GM21367 (cell line): ENCODE data around the gene FZD7.

Experiments used
- ATAC-seq: cut with Tn5 transposase; IDR thresholded peaks from one replicate; pipeline ENCODE4 v1.9.1; 2021; ENCODE audit not compliant: unreplicated experiment

Gene FZD7

DNA sequence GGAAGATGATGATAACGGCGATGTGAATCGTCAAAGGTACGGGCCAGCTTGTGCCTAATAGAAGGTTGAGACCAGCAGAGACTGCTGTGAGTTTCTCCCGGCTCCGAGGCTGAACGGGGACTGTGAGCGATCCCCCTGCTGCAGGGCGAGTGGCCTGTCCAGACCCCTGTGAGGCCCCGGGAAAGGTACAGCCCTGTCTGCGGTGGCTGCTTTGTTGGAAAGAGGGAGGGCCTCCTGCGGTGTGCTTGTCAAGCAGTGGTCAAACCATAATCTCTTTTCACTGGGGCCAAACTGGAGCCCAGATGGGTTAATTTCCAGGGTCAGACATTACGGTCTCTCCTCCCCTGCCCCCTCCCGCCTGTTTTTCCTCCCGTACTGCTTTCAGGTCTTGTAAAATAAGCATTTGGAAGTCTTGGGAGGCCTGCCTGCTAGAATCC is 3.0 kb downstream of the FZD7 start:
- ATAC-seq: no peak

DNA sequence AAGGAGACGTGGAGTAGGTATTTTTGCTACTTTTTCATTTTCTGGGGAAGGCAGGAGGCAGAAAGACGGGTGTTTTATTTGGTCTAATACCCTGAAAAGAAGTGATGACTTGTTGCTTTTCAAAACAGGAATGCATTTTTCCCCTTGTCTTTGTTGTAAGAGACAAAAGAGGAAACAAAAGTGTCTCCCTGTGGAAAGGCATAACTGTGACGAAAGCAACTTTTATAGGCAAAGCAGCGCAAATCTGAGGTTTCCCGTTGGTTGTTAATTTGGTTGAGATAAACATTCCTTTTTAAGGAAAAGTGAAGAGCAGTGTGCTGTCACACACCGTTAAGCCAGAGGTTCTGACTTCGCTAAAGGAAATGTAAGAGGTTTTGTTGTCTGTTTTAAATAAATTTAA is 3.4 kb downstream of the FZD7 start:
- ATAC-seq: no peak

DNA sequence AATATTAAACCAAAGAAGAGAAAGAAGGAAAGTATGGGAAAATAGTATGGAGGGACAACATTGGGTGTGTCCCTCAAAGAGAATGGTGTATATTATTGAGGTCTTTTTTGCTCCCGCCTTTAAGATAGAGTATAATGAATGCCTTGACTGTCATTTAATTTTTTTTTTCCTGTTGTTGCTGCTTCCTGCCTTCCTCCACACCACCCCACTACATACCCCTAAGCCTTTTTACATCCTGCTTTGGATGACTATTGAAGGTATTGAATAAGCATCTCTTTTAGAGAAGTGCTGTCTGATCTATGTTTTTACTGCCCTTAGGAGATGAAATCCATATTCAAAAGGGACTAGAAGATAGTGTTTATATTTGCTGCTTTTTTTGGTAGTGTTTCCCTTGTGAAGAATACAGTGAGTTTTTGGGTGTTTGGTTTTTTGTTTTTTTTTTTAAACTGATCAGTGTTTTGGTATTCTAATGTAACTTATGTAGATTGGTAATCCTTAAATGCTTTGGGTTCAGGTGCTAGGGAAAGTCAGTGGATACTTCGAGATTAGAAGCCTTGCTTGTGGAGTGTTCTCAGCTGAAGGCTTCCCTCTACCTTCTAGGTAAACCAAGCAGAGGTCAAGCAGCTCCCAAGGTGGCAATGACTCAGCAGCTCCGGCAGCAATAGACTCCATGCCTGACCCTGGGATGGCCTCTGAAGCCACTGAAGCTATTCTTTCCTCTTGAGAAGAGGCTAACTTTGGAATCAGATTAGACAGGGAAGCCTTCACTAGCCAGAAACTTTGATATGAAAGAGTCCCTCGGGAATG is 5.0 kb downstream of the FZD7 start:
- ATAC-seq: no peak

DNA sequence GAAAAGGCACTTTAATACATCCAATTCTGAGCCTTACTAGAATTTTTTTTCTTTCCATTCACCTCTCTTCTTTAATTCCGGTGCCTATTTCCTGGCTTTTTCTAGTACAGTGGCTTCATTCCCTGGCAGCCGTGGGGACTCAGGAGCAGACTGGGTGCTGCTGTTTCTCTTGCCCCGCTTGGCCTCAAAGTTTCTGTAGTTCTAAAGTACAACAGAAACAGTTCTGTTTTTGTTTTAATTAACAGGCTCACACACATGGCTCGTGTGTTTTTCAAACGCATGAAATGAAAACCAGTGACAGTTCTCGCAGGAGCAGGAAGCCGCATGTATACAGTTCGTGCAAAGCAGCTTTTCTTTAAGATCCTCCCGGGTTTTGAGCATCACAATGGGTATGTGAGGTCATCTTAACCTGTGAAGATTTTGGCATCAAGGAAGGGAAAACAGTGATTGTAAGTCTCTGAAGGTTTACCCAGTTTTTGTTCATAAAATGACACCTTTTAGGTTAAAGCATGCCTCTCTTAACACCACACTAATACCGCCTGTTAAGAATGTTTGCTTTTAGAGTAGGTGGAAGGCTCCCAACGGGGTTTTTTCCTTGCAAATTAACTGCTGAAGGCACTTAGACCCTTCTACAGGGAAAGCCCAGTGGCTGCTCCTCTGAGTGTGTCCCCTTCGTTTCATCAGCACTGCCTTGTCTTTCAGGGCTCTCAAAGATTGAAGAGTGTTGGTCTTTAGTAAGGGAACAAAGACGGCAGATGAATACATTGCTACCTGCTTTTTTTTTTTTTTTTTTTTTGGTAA is 5.8 kb downstream of the FZD7 start:
- ATAC-seq: no peak

DNA sequence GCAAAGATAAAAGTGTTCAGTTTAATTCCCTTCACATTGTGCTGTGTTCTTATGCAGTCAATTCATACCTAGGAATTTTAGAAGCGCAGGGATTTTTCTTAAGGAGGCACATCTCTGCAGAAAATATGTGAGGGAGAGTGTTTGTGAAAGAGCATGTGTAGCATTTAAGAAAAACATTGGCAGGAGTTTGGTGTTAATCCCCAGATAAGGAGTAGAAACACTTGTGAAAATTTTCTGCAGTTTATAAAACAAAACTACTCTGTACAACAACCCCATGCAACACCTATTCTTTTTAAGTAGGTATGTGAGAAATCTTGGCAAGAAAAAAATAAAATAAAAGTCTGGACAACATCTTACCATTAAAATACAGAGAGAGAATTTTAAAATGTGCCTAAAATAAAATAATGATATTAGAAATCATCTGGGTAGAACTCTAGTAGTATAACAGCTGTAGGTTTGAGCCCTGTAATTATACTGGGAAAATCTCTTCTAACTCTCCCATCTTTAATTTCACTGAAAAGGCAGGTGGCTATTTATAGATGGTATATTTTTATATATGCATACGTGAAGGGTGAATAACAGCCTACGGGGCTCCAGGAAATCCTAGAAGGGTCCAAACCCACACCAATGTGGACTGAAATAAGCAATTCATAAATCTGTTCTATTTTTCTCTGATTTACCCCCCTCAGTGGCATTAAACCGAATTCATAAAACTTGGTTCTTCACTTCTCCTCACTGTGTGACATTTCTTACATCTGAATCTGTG is 6.6 kb downstream of the FZD7 start:
- no peak for ATAC-seq

DNA sequence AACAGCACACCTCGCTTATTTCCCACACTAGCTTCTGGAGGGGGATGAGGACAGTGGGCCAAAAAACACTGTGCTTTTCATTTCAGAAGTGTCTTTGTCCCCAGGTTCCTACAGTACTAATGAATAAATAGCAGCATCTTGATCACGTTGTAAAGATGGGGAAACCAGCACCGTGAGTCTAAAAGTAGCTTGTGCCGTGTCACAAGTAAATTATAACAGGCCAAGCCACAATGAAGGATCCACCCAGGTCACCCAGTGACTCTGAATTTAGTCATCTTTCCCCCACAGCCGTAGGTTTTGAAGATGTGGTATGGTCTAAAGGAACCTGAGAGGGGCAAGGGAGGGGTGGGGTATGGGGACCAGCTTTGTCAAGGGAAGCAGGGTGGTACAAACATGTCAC is 8.8 kb downstream of the FZD7 start:
- ATAC-seq: no peak

DNA sequence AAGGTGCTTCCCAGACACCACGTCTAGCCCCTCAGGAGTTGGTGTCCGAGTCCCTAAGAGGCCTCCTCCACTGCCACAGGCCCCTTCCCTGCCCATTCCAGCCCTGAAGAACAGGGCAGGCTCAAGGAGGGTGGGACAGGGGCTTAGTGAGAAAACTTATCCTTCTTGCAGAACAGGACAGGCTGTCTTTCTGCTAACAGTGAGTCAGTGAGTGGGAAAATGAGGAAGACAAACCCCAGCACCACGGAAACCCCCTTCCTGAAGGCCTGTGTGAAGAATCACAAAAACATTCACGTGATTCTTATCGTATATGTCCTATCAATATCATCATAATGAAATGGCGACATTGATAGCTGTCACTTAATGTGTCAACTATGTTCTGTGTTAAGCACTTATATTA is 9.8 kb downstream of the FZD7 start:
- ATAC-seq: no peak

DNA sequence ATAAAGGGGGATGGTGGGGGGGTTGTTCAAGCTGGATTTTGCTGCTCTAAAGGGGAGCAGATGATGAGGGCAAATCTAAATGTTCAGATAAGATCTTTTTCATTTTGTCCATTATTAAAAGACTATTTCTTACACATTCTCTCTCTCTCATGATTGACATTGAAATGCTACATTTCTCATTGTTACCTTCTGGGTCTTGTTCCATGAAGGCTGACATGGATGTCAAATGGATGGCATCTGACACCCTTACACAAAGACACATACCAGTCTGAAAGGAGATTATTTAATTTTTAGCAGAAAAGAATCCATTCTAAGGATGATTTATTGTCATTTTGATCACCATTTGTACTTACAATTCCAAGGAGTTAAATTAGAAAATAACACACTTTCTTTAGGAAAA is 11.1 kb downstream of the FZD7 start:
- ATAC-seq: no peak

DNA sequence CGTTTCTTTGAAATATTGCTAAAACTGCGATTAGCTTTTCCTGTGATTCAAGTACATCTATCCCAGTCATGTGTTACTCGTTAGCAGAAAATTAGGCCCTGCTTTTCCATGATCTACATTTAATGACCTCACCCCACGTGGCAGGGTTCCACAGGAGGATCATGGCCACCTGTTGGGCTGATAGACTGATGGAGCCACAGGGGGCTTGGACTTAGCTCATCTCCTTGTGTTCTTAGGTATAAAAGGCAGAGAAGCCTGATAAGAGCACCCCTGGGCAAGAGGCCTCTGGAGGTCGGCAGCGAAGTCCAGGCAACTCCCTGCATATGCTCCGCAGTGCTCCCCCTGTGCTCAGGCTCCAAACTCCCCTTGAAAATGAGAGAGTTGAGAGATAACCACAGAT is 12.9 kb downstream of the FZD7 start:
- no peak for ATAC-seq

DNA sequence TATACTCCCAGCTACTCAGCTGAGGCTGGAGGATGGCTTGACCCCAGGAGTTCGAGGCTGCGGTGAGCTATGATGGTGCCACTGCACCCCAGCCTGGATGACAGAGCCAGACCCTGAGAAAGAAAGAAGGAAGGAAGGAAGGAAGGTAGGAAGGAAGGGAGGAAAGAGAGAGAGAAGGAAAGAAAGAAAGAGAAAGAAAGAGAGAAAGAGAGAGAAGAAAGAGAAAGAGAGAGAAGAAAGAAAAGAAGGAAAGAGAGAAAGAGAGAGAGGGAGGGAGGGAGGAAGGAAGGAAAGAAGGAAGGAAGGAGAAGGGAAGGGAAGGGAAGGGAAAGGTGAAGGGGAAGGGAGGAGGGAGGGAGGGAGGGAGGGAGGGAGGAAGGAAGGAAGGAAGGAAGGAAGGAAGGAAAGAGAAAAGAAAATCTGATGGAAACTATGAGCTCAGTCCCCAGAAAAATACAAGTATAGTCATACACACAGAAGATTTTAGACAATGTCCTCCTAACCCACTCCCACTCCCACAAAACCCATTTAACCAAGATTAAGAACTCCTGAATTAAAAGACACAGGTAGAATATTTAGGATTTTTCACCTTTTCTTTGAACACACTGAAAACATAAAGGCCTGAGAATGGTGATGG is 15.6 kb downstream of the FZD7 start:
- no peak for ATAC-seq

DNA sequence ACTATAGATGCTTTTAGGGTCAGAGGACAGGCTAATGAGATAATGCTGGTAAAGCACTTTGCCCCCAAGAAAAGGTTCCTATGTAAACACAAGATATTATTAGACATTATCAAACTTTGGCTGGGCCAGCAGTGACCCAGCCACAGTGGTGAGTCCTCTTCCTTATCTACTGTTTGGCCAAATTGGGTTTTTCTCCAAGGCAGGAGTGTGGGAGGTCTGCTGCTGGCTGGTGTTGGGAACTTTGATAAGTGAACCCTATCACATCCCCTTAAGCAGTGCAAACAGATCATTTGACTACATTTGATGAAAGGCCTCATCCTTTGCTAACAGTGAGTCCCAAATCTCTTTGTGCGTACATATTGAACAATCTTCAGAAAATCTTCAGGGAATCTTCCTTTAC is 16.2 kb downstream of the FZD7 start:
- ATAC-seq: no peak

DNA sequence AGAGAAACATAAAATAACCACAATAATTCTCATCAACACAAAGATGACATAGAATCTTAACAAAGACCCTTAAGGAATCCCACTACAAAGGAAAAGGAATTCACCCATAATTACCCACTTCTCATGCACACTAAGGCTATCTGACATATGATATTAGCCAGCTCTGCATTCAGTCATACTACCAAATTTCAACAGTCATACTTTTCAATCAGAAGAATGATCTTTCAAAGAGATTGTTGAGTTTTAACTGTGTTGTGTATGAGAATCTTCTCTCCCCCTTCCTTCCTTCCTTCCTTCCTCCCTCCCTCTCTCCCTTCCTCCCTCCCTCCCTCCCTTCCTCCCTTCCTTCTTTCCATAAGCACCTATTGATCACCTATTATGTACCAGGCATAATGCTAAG is 17.0 kb downstream of the FZD7 start:
- ATAC-seq: no peak

DNA sequence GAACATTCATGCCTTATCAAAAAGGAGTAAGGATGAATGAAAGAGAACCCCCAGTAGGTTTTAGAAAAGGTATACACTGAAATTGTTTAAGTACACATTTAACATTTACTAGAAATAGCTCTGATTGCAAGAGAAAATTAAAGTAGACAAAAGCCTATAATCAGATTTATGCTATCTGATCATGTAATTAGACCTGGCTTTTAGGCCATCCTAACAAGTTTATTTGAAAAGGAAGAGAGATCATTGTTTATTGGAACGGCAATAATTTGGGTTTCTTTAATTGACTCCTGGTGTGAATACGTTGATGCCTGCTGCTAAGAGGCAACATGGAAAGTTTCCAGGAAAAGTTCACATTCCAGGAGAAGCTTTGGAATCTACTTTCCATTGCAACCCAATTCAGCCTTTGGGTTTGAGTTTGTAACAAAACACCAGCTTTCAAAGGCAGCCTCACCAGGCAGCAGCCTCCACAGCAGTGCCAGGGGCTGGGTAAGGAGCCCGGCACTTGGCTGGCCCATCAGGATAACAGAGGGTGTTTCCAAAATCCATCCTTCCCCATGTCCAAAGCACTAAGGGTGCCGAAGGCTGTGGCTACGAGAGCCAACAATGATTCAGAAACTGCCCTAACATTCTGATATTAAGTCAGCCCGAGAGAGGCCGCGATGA is 18.0 kb downstream of the FZD7 start:
- no peak for ATAC-seq

DNA sequence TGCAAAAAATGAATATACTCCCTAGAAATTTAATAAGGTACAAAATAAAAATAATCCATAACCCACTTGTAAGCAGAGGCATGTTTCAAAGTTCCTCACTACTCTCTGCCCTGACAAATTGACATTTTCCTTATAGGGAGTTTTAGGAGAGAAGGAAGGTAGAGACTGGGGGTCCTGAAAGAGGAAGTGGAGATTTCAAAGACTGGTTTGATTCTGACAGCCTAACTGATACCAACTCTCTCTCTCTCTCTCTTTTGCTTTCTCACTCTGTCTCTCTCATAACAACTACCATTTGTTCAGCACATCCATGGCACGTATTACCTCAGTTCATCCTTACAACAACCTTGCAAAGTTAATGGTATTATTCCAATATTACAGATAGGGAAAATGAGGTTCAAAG is 18.6 kb downstream of the FZD7 start:
- no peak for ATAC-seq

DNA sequence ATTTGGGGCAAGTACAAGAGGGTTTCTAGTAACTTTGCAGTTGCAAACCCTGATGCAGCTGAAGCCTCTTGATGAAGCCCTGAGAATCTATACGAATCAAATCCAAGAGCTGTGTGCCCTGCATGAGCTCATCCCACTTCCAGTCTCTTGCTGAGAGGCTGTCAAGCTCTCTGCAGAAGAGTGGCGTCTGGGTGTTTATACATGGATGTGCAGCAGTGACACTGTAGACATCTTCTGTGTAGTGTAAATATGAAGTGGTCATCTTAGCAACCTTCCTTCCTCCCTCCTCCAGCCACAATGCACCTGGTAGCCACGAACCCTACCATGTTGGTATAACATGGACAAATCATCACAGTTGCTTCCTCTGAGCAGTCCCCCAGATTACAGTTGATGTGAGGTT is 21.0 kb downstream of the FZD7 start:
- ATAC-seq: no peak

DNA sequence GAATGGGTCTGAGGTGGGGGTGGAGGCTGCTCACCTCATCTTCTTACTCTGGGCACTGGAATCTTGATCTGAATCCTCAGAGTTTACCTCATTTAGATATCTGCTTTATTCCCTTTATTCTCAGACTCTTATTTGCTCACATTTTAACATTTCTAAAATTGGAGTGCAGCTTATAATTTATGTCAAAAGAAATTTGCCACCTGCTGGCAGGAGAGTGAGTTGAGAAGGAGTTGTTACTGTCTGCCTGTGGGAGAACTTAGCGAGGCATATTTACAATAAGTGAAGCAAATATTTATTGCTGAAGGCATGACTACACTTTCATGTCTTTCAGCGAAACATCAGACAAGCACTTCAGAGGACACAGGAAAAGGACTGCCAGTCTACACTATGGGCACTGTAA is 23.0 kb downstream of the FZD7 start:
- no peak for ATAC-seq

DNA sequence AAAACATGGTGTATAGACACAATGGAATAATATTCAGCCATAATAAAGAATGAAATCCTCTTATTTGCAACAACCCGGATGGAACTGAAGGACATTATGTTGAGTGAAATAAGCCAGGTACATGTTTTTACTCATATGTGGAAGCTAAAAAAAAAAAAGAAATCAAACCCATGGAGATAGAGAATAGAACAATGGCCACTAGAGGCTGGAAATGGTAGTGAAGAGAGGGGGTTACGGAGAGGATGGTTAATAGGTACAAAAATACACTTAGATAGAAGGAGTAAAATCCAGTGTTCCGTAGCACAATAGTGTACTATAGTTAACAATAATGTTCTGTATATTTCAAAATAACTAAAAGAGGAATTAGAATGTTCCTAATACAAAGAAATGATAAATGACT is 26.6 kb downstream of the FZD7 start:
- no peak for ATAC-seq

DNA sequence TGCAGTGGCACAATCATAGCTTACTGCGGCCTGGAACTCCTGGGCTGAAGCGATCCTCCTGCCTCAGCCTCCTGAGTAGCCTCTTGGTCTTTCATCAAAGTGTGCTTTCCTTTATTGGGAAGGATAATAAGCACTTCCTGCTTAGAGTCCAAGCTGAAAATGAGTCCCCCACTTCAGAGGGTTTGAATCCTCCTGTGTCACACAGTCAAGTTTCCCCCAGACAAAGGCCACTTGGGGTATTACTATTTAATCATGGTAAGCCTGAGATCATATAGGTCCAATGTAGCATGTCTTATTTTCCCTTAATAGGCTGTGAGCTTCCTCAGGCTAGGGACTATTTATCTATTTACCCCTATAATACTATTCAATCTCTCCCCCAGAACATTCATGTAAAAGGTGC is 28.0 kb downstream of the FZD7 start:
- no peak for ATAC-seq

DNA sequence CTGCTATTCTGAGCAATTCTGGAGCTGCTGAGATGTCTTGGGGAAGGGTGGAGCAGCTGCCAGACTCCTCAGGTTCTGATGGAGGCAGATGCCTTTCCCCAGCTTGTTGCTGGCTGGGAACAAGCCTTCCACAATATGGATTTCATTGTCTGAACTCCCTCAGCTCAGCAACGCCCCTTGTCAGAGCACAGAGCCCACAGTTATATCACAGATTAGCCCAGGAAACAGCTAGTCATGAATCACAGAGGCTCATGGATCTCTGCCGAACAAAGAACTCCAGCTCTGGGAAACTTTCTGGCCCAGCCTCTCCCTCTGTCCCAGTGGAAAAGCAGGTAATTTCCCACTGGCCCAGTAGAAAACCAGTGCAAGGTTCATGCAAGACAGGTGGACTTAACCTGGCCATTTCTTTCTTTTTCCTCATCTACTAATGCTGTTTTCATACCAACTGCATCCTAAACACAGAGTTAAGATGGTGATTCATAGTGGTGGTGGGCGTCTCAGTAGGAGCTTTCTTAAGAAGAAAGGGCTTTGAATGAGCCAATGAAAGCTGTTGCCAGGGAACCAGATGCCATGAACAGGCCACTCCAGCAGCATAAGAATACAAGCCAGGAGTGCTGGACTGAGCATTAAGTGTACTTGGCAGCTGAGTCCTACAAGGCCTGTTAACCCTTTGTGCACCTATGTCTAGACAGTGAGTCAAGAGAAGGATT is 30.7 kb downstream of the FZD7 start:
- no peak for ATAC-seq

DNA sequence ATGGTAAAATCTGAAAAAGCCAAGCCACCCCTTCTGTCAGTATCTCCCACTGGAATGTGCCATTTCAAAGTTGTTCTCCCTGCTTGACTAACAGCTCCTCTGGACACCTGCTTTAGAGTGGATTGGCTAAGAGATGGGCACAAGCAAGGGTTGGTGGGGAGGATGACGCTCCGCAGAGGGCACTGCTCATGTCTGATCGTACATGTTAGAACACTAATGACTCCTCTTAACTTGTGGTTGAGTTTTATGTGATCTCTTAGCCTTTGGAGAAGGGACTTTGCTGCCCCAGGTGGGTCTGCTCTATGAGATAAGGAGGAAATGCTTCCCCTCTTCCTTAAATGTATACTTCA is 31.2 kb downstream of the FZD7 start:
- ATAC-seq: no peak
